NCI-H1048 (cell line): Measurements from ENCODE around the gene SLC35B1.

Experiments used
- DNase-seq: peaks from one replicate; lab custom pipeline; 2025; lab: John Stamatoyannopoulos, UW

Gene SLC35B1

GRCh38 chr17:49707608-49708514, at the start of gene SLC35B1:
TSS of gene SLC35B1 (minus strand) at chr17:49707964. CDS start at chr17:49707833, 131 bp downstream.
- peak; percentile 88 for DNase-seq

- DNase-seq: no peak
Measured at GRCh38 chr17:49757151-49757777, 49.5 kb upstream of the SLC35B1 start.

- DNase-seq: no peak
Measured at GRCh38 chr17:49756323-49757150, 48.8 kb upstream of the SLC35B1 start.

GRCh38 chr17:49755663-49756283, 48.0 kb upstream of the SLC35B1 start:
- no peak for DNase-seq

- DNase-seq: no peak
Measured at GRCh38 chr17:49753959-49754391, 46.2 kb upstream of the SLC35B1 start.

- DNase-seq: no peak
Measured at GRCh38 chr17:49752508-49752907, 44.7 kb upstream of the SLC35B1 start.

GRCh38 chr17:49749730-49750129, 42.0 kb upstream of the SLC35B1 start:
- DNase-seq: no peak

GRCh38 chr17:49748791-49749190, 41.0 kb upstream of the SLC35B1 start:
- no peak for DNase-seq

GRCh38 chr17:49748223-49748622, 40.5 kb upstream of the SLC35B1 start:
- no peak for DNase-seq

GRCh38 chr17:49747632-49748031, 39.9 kb upstream of the SLC35B1 start:
- DNase-seq: no peak

GRCh38 chr17:49746791-49747490, 39.2 kb upstream of the SLC35B1 start:
- DNase-seq: no peak

GRCh38 chr17:49745175-49746139, 37.7 kb upstream of the SLC35B1 start:
- no peak for DNase-seq

GRCh38 chr17:49742166-49742638, 34.4 kb upstream of the SLC35B1 start:
- DNase-seq: no peak

- no peak for DNase-seq
Measured at GRCh38 chr17:49741692-49742076, 33.9 kb upstream of the SLC35B1 start.

- DNase-seq: no peak
Measured at GRCh38 chr17:49741009-49741691, 33.4 kb upstream of the SLC35B1 start.

GRCh38 chr17:49739641-49740271, 32.0 kb upstream of the SLC35B1 start:
- no peak for DNase-seq

GRCh38 chr17:49738456-49739163, 30.8 kb upstream of the SLC35B1 start:
- DNase-seq: no peak
